Spleen (tissue), 7 donors: ENCODE data around the gene USP7.

Source experiments
- CTCF ChIP-seq, 11 experiments: fragments of 200-600 bp in 7 of 11; fragments of 450-650 bp in 4 of 11; sonication (generic) in 4 of 11; IDR thresholded peaks in 8 of 11; conservative IDR thresholded peaks in 3 of 11; 1 replicate in 7 of 11; 2 replicates in 4 of 11; pipeline versions ENCODE4 v1.4.0 to v1.8.0; 2016 to 2021; ENCODE audit warnings: antibody characterized with exemption in 11 of 11, inconsistent platforms in 4 of 11, mild to moderate bottlenecking in 1 of 11
- POLR2A ChIP-seq, 3 donors: fragments of 450-650 bp; IDR thresholded peaks; one replicate each; pipeline ENCODE4 v1.5.1; 2017; ENCODE audit warnings: antibody characterized with exemption in 3 of 3, mild to moderate bottlenecking in 1 of 3
- POLR2AphosphoS5 ChIP-seq, 3 donors: sonication (generic); formaldehyde crosslinking; IDR thresholded peaks; one replicate each; pipeline ENCODE4 v1.5.1; 2017; ENCODE audit warnings: antibody characterized with exemption in 3 of 3
- donor health status: DM: no; HTN: no; CAD: no; lungs with moderate emphysema.
- donor health status: DM: no; HTN: no; CAD: no.
- donor health status: DM: no; HTN: no; CAD: no.

- TF ChIP-seq POLR2AphosphoS5 (IDR thresholded peaks at IDR 0.05) (no peak), CTCF (IDR thresholded peaks at IDR 0.05 in 8 of 11, conservative IDR thresholded peaks at IDR 0.05 in 3 of 11) (no peak), POLR2A (IDR thresholded peaks at IDR 0.05) (no peak)
Observed at GRCh38 chr16:8934601-8935000, 29.1 kb downstream of the USP7 start.
